Lung (tissue), 12 donors: ENCODE measurements around the gene DHX8. TPM values are rescaled to one million over a fixed set of nuclear protein-coding genes. Genes with fewer than 3 reads are reported as not detected.

ENCODE experiments used
- ATAC-seq: fragments of 200-7000 bp; cut with Tn5 transposase; one replicate; pipeline ENCODE4 v1.9.1; 2020; ENCODE audit warnings: moderate number of reproducible peaks; ENCODE audit not compliant: insufficient read depth, low FRiP score
- DNase-seq, 3 donors: peaks; one replicate each; pipeline ENCODE4 v3.0.0-alpha.2; 2013 to 2017
- H3K27ac ChIP-seq, 2 donors: one replicate each; pipeline ENCODE4 v1.5.1; 2013; ENCODE audit warnings: mild to moderate bottlenecking in 2 of 2, moderate library complexity in 2 of 2, control low read depth in 1 of 2, inconsistent platforms in 1 of 2, low read depth in 1 of 2, low read length in 1 of 2
- H3K27me3 ChIP-seq, 3 donors: one replicate each; pipeline ENCODE4 v1.5.1; 2013; ENCODE audit warnings: low read length in 2 of 3; ENCODE audit not compliant: control insufficient read depth in 3 of 3, insufficient read depth in 3 of 3
- H3K36me3 ChIP-seq, 4 donors: one replicate each; pipeline ENCODE4 v1.5.1; 2013; ENCODE audit warnings: low read length in 4 of 4, mild to moderate bottlenecking in 1 of 4, moderate library complexity in 1 of 4; ENCODE audit not compliant: control insufficient read depth in 4 of 4, insufficient read depth in 4 of 4
- H3K4me1 ChIP-seq, 5 donors: one replicate each; pipeline ENCODE4 v1.5.1; 2013; ENCODE audit warnings: low read length in 5 of 5, mild to moderate bottlenecking in 2 of 5, moderate library complexity in 1 of 5; ENCODE audit not compliant: control insufficient read depth in 5 of 5, insufficient read depth in 5 of 5
- H3K4me3 ChIP-seq: one replicate; pipeline ENCODE4 v1.5.1; 2013; ENCODE audit warnings: mild to moderate bottlenecking, control low read depth, moderate library complexity
- H3K9ac ChIP-seq, 2 donors: one replicate each; pipeline ENCODE4 v1.5.1; 2013; ENCODE audit warnings: low read length in 2 of 2, control low read depth in 1 of 2; ENCODE audit not compliant: insufficient read depth in 1 of 2
- H3K9me3 ChIP-seq, 4 donors: one replicate each; pipeline ENCODE4 v1.5.1; 2013; ENCODE audit warnings: low read length in 3 of 4, mild to moderate bottlenecking in 1 of 4, moderate library complexity in 1 of 4; ENCODE audit not compliant: control insufficient read depth in 4 of 4, insufficient read depth in 3 of 4
- WGBS, 2 donors: extraction: QIAGEN DNeasy Blood & Tissue Kit; methylation state at CpG; one replicate each; pipeline ENCODE4 v1.1.7; 2013; 5-methylcytosine and 5-hydroxymethylcytosine counted together
- polyA plus RNA-seq, 2 donors: library from polyadenylated mRNA; stranded (reverse); fragments of 200-250 nt; gene quantifications; one replicate each; pipeline ENCODE4 v1.2.1, GENCODE V29; 2013
- total RNA-seq, 2 donors: library from RNA; depleted of rRNA in 1 of 2; stranded (reverse); fragments of >200 nt in 1 of 2; gene quantifications; one replicate each; pipeline ENCODE4 v1.2.1, GENCODE V29; 2014 to 2021
- TF ChIP-seq, protein P1 (sequence below): IDR thresholded peaks from 2 replicates; pipeline ENCODE4 v1.5.1; 2012; ENCODE audit warnings: mild to moderate bottlenecking; ENCODE audit errors: control extremely low read depth, extremely low read depth
- donor health status: control.
- donor health status: control.
- donor health status: Bipolar disorder and iron deficiency.
- donor health status: healthy.
- donor health status: DM: yes; HTN: yes; CAD: no.

Gene DHX8
- total and polyA plus RNA-seq, 4 donors: 24.7 to 45.1 (median 38.2) TPM

DNA sequence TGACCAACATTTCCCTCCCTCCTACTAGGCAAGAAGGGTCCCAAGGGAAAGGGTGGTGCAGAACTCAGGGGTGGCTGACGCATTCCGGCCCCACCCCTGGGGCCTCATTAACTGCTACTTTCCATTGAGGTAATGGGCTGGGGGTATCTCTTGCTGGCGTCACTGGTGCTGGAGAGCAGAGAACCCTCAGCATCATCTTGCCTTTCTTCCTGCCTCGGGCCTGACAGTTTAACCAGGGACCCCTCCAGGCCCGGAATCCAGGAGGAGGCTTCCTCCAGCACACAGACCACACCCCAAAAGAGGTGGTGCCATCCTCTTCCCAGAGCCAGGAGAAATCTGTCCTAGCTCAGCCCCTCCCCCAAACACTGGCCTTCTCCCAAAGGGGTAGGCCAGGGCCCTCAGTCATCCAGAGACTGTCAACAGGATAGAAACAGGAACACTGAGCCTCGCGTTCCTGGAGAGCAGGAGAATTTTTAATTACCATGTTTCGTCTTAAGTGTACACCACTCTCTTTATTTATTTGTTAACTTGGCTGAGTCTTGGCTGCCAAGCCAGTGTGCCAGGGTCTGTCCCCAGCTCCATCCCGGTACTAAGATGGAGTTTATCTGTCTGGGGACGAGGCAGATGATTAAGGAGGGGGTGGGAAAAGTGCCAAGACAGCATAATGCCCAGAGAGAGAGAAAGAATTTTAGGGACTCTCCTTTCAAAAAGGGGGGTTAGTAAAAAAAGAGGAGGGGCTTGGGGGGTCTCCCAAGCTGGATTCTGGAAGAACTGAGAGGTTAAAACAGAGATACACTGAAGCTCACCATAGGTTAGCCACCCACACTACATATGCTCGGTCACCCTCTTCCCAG lies 57.3 kb downstream of the DHX8 start:
- H3K9ac ChIP-seq: peak overlapping the region in 1 of 2 donors; percentile 1
- H3K27me3 ChIP-seq: peaks cover 0 to 15% (median 5%) of the 10 kb centered on the region in 3 donors
- no peak overlapping the region for H3K27ac ChIP-seq
- DNase-seq (peak; percentile 58 to 63 (median 61)), ATAC-seq (no peak)
- no peak overlapping the region for H3K4me3 ChIP-seq
- 72 to 77% methylated on average over 11 of the region's 11 CpGs for WGBS, 2 donors
- H3K36me3 ChIP-seq: no peaks in the 10 kb centered on the region
- TF ChIP-seq, protein P1, sequence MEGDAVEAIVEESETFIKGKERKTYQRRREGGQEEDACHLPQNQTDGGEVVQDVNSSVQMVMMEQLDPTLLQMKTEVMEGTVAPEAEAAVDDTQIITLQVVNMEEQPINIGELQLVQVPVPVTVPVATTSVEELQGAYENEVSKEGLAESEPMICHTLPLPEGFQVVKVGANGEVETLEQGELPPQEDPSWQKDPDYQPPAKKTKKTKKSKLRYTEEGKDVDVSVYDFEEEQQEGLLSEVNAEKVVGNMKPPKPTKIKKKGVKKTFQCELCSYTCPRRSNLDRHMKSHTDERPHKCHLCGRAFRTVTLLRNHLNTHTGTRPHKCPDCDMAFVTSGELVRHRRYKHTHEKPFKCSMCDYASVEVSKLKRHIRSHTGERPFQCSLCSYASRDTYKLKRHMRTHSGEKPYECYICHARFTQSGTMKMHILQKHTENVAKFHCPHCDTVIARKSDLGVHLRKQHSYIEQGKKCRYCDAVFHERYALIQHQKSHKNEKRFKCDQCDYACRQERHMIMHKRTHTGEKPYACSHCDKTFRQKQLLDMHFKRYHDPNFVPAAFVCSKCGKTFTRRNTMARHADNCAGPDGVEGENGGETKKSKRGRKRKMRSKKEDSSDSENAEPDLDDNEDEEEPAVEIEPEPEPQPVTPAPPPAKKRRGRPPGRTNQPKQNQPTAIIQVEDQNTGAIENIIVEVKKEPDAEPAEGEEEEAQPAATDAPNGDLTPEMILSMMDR: no peak
- H3K4me1 ChIP-seq: peaks cover 0 to 23% (median 2%) of the 10 kb centered on the region in 5 donors
- no peaks in the 10 kb centered on the region for H3K9me3 ChIP-seq

DNA sequence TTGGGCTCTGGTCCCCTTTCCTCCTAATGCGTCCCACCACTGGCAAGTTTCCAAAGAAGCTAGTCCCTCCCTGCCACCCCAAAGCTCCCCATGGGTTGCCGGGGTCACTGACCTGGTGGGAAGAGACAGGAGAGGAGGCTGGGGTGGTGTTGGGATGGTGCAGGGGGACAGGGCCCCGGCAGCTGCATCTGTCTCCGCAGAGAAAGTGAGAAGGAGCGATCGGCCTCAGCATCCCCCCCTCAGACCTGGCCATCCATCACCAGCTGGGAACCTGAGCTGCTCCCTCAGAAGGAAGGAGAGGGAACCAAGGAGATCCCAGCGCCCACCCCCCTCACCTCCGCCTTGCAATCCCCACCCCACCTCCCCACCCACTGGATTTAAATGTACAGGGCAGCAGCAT lies 59.1 kb downstream of the DHX8 start:
- no peak for DNase-seq
- ATAC-seq: no peak
- peaks cover 0 to 31% (median 5%) of the 10 kb centered on the region in 5 donors for H3K4me1 ChIP-seq
- H3K27me3 ChIP-seq: peaks cover 0 to 15% (median 12%) of the 10 kb centered on the region in 3 donors
- no peak overlapping the region for H3K4me3 ChIP-seq
- 92 to 95% methylated on average over 8 of the region's 8 CpGs for WGBS, 2 donors
- TF ChIP-seq, protein P1: no peak
- H3K9ac ChIP-seq: no peak overlapping the region
- no peaks in the 10 kb centered on the region for H3K36me3 ChIP-seq
- H3K27ac ChIP-seq: no peak overlapping the region
- no peaks in the 10 kb centered on the region for H3K9me3 ChIP-seq

DNA sequence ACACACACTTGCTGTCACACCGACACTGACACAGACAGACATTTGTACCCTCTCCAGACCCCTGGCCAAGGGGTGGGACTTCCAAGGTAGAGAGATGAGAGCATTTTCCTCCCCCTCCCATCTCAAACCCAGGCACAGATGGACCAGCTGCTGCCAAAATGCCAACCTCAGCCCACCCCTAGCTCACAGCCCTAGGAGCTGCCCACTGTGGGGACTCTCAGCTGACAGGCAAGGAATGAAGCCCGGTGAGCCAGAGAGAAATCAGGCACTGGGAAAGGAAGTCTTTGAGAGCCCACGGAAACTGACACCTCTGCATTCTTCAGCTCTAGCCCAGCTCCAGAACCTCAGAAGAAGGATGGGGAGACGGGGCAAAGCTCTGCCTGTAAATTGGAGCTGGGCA lies 59.5 kb downstream of the DHX8 start:
- Histone ChIP-seq H3K9me3 (no peaks in the 10 kb centered on the region), H3K9ac (no peak overlapping the region), H3K36me3 (no peaks in the 10 kb centered on the region), H3K27me3 (peaks cover 0 to 15% (median 12%) of the 10 kb centered on the region in 3 donors), H3K27ac (no peak overlapping the region), H3K4me3 (no peak overlapping the region), H3K4me1 (peaks cover 0 to 31% (median 5%) of the 10 kb centered on the region in 5 donors)
- 58 to 62% methylated on average over 4 of the region's 4 CpGs for WGBS, 2 donors
- TF ChIP-seq, protein P1: no peak
- no peak for ATAC-seq
- no peak for DNase-seq
